ENCODE measurements around the gene ARMC8.
A peak's percentile ranks its signal among the peaks of the same experiment; 100 is the strongest.

ARMC8 gene

DNA sequence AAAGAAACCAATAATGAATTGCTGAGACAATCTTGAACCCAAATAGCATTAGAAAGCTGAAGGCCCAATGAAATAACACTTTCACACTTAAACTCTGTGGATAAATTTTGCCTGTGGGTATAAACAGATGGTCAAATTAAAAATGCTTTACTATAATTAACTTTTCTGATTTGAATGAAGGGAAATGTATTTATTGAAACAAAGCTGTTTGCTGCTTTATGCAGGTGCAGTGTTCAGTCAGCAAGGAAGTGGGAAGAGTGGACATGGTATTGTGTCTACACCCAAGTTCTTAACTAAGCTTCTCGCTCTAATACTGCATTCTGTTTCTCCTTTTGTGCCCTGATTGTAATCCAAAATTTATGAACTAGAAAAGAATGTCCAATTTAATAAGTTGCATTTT, 110.8 kb downstream of the ARMC8 start:
- DNase-seq (ENCODE audit: low read depth in 4 of 4, low spot score in 1 of 4) = no peak

DNA sequence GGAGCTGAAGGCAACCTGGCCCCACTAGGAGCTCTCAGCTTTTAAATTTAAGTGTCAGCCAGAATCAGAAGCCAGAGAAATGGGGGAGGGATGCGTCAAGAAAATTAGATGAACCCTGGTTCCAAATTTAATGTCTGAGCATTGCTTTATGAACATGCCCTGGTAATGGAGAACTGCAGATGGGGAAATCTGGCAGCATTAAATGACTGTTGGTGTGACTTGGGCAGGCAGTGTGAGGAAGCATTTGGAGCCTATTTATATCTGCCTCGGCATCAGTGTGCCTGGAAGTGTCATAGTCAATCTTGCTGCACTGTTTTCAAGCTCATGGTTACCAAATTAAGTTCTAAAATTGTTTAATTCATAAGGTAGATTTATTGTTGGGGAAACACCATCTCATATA, 113.5 kb downstream of the ARMC8 start:
- DNase-seq (ENCODE audit: low read depth in 4 of 4, low spot score in 1 of 4) = no peak

DNA sequence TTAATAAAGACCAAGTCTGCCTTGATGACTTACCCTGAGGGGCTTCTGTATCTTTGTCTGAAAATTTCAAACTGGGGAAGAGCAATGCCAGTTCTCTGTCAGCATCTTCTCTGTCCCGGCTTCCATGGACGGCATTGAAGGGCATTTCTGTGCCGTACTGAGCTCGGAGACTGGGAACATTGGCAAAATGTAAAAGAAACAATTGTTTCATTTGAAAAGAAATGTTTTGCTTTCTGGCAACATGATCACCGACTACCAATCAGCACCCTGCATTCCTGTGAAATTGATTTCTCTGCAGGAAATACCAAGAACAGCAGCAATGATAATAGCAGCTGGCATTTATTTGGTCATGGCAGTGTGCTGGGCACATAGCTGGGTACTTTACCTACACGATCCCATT, 116.4 kb downstream of the ARMC8 start:
- no peak for DNase-seq (ENCODE audit: low read depth in 4 of 4, low spot score in 1 of 4)

DNA sequence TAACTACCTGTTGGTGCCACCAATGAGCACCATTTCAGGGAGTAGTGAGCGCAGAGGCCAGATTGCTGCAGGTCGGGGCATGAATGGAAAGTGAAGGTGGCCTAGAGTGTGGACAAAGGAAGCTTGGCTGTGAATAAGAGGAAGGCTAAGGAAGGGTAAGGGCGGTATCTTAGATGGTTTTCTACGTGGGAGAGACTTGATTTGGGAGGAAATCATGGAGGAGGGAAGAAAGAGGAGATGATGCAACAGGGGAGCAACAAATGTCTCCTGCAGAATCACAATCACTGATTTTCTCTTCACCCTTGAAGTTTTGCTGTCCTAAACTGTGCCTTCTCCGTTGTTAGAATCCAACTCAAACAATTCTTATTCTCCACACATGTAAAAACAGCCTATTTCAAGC, 120.8 kb downstream of the ARMC8 start:
- DNase-seq (ENCODE audit: low read depth in 4 of 4, low spot score in 1 of 4) = no peak

DNA sequence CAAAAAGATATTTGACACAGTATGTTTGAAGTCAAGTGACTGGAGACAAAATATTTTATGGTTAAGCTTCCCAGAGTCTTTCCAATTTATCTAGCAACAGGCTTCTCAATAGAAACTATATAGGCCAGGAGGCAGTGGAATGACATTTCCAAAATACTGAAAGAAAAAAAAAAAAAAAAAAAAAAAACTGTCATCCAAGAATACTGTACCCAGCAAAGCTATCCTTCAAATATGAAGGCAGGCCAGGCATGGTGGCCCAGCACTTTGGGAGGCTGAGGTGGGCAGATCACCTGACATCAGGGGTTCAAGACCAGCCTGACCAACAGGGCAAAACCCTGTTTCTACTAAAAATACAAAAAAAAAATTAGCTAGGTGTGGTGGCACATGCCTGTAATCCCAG, 121.7 kb downstream of the ARMC8 start:
- DNase-seq (ENCODE audit: low read depth in 4 of 4, low spot score in 1 of 4) = no peak

DNA sequence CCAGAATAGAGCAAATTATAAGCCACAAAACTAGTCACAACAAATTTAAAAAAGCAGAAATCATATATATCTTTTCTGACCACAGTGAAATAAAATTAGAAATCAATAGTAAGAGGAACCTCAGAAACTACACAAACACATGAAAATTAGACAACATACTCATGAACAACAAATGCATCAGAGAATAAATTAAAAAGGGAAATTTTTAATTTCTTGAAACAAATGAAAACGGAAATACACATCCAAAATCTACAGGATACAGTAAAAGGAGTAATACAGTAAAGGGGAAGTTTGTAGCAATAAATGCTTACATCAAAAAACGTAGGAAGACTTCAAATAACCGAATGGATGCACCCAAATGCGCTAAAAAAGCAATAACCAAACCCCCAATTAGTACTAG, 123.4 kb downstream of the ARMC8 start:
- no peak for DNase-seq (ENCODE audit: low read depth in 4 of 4, low spot score in 1 of 4)

DNA sequence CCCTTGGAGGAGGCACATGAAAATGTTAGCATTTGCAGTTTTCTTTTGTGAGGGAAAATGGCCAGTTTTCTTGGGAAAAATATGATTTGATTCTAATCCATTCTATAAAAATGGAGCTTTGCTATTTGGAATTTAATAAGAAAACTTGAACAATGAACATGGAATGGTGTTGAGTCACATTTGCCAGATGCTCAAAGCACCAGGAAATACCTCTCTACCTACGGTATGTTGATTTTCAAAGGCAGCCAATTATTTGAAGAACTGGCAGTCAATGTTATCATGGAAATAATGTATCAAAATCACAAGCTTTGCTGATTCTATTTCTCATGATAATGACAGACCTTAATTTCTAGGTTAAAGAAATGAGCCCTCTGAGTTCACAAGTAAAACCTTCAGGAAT, 127.7 kb downstream of the ARMC8 start:
- no peak for DNase-seq (ENCODE audit: low read depth in 4 of 4, low spot score in 1 of 4)

DNA sequence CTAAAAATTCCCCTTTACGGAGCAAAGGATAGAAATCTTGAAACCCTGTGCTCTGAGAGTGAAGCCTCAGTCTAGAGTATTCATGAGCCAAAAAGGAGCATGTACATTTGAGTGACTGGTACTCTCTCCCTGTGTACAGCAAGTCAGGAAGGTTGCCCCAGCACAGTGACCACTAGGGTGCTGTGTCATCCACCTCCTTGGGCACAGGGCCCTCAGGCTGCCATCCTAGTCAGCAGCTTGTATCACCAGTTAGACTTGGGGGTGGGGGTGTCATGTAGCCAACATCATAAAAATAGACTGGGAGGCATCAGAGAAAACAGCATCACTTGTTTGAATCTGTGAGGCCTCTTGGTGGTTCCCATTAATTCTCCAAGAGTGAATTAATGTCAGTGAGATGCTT, 130.6 kb downstream of the ARMC8 start:
- no peak for DNase-seq (ENCODE audit: low read depth in 4 of 4, low spot score in 1 of 4)

DNA sequence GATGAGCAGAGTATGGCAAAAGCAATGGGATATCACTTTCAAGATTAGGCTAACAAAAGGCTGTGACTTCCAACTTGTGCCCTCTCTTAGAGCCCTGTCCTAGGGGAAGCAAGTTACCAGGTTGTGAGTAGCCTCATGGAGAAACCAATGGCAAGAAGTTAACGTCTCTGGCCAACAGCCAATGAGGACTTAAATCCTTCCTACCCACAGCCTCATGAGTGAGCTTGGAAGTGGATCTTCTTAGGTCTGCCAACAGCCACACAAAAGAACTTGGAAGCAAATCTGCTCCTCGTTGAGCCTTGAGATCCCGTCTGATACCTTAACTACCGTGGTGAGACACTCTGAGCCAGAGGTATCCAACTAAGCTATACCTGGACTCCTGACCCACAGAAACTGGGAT, 136.9 kb downstream of the ARMC8 start:
- no peak for DNase-seq (ENCODE audit: low read depth in 4 of 4, low spot score in 1 of 4)

DNA sequence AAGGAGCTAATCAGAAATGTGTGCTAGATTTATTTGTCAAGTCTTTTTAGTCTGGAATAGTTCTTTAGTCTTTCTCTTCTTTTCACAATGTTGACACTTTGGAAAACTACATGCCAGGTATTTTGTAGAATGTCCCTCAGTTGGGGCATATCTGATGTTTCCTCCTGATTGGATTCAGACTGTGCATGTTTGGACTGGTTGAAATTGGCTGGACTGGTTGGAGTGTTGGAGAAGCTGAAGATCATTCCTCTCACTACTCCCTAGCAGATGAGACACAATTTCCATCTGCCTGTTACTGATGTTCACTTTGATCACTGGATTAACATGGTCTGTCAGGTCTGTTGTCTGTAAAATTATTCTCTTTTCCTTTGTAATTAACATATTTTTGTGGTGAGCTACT, 138.9 kb downstream of the ARMC8 start:
- no peak for DNase-seq (ENCODE audit: low read depth in 4 of 4, low spot score in 1 of 4)

DNA sequence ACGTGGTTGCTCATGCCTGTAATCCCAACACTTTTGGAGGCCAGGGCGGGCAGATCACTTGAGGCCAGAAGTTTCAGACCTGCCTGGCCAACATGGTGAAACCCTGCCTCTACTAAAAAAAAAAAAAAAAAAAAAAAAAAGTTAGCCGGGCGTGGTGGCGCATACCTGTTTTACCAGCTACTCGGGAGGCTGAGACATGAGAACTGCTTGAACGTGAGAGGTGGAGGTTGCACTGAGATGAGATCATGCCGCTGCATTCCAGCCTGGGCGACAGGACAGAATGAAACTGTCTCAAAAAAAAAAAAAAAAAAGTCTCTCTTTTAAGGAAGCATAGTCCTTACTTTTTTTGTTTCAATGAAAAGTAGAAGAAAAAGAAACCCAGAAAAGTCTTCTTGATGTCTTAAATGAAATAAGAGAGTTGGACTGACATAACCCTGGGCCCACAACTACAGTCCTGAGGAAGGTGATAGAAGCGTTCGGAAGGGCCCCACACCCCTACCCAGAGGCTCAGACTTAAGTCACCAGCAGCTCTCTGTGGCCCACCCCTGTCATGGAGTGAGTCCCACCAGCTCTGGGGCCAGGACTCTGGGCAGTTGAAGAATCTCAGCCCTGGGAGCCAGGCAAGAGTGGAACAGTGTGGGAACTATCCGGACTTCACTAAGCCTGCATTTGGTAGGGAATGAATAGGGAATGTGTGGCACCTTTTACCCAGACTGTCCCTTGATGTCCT, 139.9 kb downstream of the ARMC8 start:
- DNase-seq (ENCODE audit: low read depth in 4 of 4, low spot score in 1 of 4) = no peak

DNA sequence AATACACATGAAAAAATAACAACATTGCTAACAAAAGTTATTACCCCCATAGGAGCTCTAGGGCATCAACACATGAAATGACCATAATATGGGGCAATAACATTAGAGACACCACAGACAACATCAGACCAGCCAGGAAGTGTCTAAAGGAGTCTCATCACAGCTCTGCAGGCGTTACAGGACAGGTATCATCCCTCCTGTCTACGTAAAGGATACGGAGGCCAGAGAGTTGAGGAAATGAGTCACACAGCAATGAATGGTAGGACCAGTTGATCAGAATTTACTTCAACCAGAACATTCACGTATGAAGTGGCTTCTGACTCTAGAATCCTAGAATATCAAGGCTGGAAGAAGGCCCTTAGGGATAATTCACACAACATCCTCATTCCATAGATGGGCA, 140.7 kb downstream of the ARMC8 start:
- no peak for DNase-seq (ENCODE audit: low read depth in 4 of 4, low spot score in 1 of 4)

DNA sequence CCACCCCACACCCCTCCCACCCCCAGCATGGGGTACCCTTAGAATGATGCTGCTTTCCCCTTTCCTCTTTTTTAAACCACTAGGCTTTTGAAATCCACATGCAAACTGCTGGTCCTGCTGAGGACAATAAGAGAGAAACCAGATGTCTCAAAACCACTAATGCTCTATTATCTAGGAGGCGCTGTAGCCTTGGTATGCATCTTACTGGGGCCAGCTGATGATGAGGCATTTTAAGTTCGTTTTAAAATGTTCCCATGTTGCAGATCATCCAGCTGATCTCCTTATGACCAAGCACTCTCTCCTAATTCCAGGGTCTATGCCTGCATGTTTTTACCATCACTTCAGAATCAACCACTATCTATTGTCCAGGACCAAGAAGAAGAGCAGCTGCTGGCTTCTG, 141.2 kb downstream of the ARMC8 start:
- no peak for DNase-seq (ENCODE audit: low read depth in 4 of 4, low spot score in 1 of 4)

DNA sequence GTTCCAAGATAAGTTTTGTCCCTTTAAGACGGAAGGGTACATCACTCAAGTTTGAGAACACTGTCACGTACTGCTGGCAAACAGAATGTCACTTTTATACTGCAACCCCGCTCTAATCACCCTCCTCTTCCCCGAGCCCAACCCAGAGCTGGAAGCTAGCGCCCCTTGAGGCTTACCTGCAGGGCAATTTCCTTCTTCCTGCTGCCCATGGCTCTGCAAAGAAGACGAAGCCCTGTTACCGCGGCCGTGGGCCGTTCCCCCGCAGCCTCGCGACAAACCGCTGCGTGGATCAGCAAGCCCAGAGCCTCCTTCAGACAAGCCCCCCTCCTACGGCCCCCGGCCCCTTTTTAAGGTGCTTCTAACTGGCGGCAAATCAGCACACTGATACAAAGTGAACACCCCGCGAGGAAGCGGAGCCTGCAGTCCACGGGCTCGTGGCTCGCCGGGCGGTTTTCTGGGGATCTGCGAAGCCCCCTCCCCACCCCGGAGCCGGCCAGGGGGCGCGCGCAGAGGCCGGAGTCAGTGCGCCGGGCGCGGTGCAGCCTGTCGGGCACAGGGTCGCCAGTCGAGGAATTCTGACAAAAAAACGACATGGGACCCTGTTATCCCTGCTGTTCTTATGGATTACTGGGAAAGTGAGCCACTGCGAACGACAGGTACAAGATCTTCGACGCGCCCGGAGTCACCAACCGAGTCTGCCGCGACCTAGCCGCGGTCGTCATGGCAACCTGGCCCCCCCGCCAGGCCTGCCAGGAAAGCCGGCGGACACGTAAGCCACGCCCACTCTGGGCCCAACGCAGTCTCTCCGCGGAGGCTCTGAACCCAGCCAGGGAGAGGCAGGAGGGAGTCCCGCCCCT, 142.3 kb downstream of the ARMC8 start, which contains the start of gene NME9:
NME9 (minus strand) TSS at position 725 of the 857 bp plus-strand sequence; CDS start at position 209, 516 bp downstream.
- peak; percentile 65 to 88 (median 74) for DNase-seq (ENCODE audit: low read depth in 4 of 4, low spot score in 1 of 4)

DNA sequence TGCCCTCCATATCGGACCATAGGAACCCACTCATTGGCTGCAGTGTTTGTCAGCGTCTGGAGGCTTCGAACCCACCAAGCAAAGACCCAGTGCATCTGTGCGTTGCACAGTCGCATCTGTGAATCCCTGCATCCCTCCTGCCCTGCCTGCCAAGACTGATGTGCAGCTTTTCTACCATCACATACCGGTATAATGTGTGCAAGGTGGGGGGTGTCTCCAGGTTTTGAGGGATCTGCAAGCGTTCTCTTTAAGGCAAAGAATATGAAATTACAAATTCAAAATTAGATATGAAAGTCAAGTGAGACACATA, 142.8 kb downstream of the ARMC8 start:
- no peak for DNase-seq (ENCODE audit: low read depth in 4 of 4, low spot score in 1 of 4)

DNA sequence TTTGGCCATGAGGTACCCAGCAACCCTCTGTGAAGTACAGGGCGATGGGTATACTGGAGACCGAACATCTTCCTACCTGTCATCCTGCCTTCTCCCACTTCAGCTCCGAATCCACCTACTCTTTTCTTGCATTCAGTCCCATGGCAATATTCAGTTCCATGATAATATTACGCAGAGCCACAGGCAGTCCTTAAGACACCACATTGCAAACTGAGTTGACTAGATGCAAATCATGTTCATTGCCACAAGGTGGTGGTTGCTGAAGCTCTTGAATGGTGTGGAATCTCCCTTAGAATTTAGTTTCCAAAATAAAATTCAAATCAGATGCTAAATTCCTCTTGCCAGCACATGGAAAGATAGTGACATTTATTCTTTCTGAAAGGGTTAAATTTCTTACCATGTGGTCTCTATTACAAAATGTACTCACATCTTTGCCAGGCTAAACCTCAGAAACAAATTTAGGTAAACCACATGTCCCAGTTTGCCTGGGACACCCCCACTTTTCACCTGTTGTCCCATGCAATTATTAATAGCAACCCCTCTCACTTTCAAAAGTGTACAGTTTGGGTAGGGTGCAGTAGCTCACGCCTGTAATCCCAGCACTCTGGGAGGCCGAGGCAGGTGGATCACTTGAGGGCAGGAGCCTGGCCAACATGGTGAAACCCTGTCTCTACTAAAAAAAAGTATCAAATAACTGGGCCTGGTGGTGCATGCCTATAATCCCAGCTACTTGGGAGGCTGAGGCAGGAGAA, 144.2 kb downstream of the ARMC8 start:
- no peak for DNase-seq (ENCODE audit: low read depth in 4 of 4, low spot score in 1 of 4)

DNA sequence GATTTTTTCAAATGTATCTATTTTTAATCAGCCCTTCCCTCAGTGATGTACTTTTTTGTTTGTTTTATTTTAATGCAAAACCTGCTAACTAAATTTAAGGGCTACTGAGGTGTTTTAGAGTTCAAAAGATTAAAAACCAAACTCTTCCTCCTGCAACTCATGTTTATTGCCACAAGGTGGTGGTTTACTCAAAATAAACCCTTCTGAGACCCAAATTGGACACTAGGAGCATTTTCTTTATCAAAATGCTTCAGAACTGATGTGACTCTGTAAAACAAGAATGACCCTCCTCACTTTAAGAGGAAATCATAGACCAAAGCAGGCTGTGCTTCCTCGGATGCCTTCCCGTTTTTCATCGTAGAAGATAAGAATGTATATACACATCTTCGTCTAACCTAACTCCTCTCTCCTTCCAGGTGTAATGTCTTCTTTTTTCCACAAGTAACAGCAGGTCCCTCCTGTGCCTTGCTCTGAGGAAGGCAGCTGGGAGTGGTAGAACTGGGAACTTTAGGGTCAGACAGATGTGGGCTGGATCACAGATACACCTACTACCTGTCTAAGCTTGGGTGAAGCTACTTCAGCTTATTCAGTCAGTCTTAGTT, 145.5 kb downstream of the ARMC8 start:
- DNase-seq (ENCODE audit: low read depth in 4 of 4, low spot score in 1 of 4) = no peak

DNA sequence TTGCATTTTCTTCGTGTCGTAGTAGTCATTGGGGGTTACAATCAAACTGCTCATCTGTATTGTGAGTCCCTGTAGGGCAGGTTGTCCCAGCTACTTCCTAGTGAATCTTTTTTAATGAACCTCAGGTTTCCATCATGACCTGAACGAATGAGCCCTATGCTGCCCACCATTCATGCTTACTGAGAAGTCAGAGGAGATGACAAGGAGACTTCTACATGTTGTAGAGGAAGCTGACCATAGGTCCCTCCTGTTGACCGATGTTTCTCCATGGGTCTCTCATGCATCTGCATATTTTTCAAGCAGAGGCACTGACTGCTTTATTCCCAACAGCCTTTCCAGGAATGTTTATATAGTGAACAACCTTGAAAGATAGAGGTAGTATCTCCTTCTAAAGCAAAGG, 147.5 kb downstream of the ARMC8 start:
- DNase-seq (ENCODE audit: low read depth in 4 of 4, low spot score in 1 of 4) = no peak

DNA sequence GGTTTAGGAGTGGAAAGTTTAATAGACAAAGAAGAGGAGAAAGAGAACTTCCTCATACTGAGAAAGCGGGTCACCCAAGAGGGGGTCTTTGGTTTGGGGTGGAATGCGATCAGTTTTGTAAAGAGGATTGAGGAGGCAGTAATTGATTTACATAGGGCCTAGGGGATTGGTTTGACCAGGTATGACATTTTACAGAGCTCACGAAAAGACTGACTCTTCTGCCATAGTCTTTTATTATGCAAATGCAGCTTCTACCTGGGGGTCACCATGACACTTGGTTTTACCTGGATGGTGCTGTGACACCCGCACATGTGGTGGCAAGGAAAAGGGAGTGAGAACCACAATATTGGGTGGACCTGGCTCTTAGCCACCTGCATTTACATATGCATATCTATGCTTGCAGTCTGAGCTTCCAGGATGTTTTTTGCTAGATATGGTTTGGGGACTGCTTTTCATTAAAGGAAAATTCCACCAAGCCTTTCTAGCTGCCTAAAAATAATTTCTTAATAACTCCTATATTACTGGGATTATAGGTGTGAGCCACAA, 149.4 kb downstream of the ARMC8 start:
- DNase-seq (ENCODE audit: low read depth in 4 of 4, low spot score in 1 of 4) = no peak

DNA sequence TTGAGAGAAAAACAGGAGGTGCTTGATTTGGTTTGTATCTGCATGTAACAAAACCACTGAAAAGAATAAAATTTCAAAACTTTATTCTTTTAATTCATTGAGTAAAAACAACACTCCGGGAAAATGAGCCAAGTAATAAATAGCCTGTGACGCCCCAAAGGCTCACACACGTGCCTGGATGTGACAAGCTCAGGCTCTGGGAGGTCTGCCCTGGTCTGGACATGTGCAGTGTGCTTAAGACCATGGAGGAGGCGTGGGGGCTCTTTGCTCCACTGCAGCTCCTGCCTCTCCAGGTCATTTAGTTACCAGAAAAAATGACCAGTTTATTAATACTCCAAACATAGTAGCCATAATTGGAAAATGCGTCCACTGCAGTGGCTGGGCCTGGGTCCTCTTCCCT, 151.1 kb downstream of the ARMC8 start:
- DNase-seq (ENCODE audit: low read depth in 4 of 4, low spot score in 1 of 4) = no peak

DNA sequence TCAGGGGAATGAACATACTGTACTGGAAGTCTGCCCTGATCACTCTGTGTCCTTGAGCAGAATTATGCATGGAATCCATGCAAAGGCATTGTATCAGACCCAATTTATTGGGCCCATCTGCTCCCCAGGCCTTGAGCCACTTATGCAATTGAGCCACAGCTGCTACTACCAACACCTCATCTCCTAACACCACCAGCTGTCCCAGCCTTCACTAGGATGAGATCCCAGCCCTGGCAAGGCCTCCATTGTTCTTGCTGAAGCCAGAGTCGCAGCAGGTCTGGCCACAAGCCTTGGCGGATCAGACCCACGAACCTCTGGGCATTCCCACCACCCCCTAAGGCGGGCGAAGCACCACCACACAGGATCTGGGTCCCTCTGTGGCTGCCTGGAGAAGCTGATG, 151.7 kb downstream of the ARMC8 start:
- no peak for DNase-seq (ENCODE audit: low read depth in 4 of 4, low spot score in 1 of 4)
